ENCODE data around the gene CRIP3.

The CRIP3 gene

DNA sequence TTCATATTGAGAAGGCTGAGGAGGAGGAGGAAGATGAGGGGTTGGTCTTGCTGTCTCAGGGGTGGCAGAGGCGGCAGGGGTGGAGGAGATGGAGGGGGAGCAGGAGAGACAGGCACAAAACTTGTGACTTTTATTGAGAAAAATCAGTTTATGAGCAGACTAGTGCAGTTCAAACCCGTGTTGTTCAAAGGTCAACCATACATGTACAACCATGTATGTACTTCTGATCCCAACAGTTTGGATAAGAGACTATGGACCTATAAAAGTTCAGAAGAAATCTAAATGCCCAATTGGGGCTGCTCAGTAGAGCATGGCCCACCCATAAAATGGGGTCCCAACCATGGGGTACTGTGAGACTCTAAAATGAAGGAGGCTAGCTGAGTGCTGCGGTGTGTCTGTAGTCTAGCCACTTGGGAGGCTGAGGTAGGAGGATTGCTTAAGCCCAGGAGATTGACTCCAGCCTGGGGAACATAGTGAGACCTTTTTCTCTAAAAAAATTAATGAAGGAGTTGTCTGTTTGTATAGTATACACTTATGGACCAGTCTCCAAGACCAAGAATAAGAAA, 18.2 kb downstream of the CRIP3 start:
- no peak for DNase-seq (ENCODE audit: low read depth in 2 of 2)
- TF ChIP-seq, protein P1, sequence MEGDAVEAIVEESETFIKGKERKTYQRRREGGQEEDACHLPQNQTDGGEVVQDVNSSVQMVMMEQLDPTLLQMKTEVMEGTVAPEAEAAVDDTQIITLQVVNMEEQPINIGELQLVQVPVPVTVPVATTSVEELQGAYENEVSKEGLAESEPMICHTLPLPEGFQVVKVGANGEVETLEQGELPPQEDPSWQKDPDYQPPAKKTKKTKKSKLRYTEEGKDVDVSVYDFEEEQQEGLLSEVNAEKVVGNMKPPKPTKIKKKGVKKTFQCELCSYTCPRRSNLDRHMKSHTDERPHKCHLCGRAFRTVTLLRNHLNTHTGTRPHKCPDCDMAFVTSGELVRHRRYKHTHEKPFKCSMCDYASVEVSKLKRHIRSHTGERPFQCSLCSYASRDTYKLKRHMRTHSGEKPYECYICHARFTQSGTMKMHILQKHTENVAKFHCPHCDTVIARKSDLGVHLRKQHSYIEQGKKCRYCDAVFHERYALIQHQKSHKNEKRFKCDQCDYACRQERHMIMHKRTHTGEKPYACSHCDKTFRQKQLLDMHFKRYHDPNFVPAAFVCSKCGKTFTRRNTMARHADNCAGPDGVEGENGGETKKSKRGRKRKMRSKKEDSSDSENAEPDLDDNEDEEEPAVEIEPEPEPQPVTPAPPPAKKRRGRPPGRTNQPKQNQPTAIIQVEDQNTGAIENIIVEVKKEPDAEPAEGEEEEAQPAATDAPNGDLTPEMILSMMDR (IDR thresholded peaks at IDR 0.05; ENCODE audit: low read depth, low read length) = no peak
- H3K4me3 ChIP-seq (replicated peaks in 1 of 2; ENCODE audit: low read depth in 2 of 2, low read length in 2 of 2) = no peak overlapping the region

- H3K4me3 ChIP-seq (replicated peaks in 1 of 2; ENCODE audit: low read depth in 2 of 2, low read length in 2 of 2) = no peak overlapping the region
- TF ChIP-seq, protein P1 (IDR thresholded peaks at IDR 0.05; ENCODE audit: low read depth, low read length) = no peak
- DNase-seq (ENCODE audit: low read depth in 2 of 2) = no peak
Measured at GRCh38 chr6:43287717-43288679, 20.6 kb downstream of the CRIP3 start.

DNA sequence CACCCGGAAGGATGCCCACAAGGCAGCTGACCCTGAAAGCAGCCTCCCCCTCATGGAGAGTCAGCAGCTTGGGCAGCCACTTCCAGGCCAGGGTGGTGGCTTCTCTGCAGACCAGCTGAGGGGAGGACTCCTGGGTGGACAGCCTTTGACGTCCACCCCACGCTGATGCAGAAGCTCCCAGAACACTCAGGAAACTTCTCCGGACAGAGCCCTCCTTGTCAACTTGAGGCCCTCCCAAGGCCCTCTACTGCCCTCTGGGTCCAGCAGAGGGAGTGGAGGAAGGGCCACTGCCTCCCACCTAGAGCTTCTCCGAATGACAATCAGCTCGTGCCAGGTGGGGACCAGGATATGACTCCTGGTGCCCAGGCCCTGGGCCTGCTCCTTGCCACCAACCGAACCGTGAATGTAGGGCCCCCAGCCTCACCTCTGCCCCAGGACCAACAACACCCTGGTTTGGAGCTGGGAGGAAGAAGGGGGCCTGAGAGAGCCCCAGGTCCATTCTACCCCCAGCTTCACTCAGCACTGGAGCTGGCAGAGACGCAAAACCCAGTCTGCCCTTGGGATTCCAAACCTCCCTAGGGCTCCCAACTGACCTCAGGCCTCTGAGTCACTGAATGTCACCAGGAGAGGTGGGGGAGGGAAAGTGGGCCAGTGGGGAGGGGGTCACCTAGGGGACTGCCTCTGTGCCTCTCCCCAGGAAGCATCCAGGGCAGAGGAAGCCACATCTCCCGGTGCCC, 21.5 kb downstream of the CRIP3 start:
- TF ChIP-seq, protein P1 (IDR thresholded peaks at IDR 0.05; ENCODE audit: low read depth, low read length) = peak; percentile 5
- peak in 1 of 2 donors; percentile 4 for DNase-seq (ENCODE audit: low read depth in 2 of 2)
- H3K4me3 ChIP-seq (replicated peaks in 1 of 2; ENCODE audit: low read depth in 2 of 2, low read length in 2 of 2) = no peak overlapping the region

GRCh38 chr6:43286456-43286979, 22.1 kb downstream of the CRIP3 start:
- H3K4me3 ChIP-seq (replicated peaks in 1 of 2; ENCODE audit: low read depth in 2 of 2, low read length in 2 of 2) = no peak overlapping the region
- DNase-seq (ENCODE audit: low read depth in 2 of 2) = no peak
- TF ChIP-seq, protein P1 (IDR thresholded peaks at IDR 0.05; ENCODE audit: low read depth, low read length) = no peak

GRCh38 chr6:43285832-43286231, 22.8 kb downstream of the CRIP3 start:
- TF ChIP-seq, protein P1 (IDR thresholded peaks at IDR 0.05; ENCODE audit: low read depth, low read length) = no peak
- no peak overlapping the region for H3K4me3 ChIP-seq (replicated peaks in 1 of 2; ENCODE audit: low read depth in 2 of 2, low read length in 2 of 2)
- no peak for DNase-seq (ENCODE audit: low read depth in 2 of 2)

DNA sequence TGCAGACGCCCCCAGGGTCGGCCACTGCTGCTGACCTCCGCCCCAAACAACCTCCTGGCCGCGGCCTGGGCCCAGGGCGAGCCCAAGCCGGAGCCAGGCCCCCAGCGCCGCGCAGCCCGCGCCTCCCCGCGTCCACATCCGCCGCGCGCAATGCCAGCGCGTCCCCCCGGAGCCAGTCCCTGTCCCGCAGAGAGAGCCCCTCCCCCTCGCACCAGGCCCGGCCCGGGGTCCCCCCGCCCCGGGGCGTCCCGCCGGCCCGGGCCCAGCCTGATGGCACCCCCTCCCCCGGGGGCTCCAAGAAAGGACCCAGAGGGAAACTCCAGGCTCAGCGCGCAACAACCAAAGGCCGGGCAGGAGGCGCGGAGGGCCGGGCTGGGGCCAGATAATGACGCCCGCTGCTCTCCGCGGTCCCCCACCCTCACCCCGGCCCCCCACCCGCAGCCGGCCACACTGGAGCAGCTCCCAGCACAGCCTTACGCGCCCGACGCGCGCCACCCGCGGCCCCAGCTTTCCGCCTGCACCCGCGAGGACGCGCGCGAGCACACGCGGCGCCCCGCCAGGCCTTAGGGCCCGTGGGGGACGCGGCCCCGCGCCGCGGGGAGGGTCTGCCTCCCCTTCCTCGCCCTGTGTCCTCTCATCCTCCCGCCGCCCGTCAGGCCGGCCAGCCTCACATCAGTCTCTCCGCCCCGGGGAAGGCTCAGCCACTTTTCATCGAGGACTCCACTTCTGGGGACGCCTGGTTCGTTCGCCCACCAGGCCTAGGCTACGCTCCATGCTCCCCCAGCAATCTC, 23.4 kb downstream of the CRIP3 start:
- no peak for DNase-seq (ENCODE audit: low read depth in 2 of 2)
- TF ChIP-seq, protein P1 (IDR thresholded peaks at IDR 0.05; ENCODE audit: low read depth, low read length) = no peak
- no peak overlapping the region for H3K4me3 ChIP-seq (replicated peaks in 1 of 2; ENCODE audit: low read depth in 2 of 2, low read length in 2 of 2)
